ENCODE results near the gene BBX.

- TF ChIP-seq CTCF (IDR thresholded peaks at IDR 0.05) (no peak), POLR2A (IDR thresholded peaks at IDR 0.05) (no peak), POLR2AphosphoS5 (IDR thresholded peaks at IDR 0.05) (no peak), EP300 (IDR thresholded peaks at IDR 0.05) (no peak)
Observed at GRCh38 chr3:107669669-107670068, 146.9 kb downstream of the BBX start.

All from upper lobe of left lung (tissue), 4 donors.